Trophoblast cell (in vitro differentiated cells and primary cell): Measurements from ENCODE around the gene ANKIB1.
"Not testable (repeated sequence)": the region's sequence is repeated elsewhere in the genome, so short reads cannot be mapped to it uniquely, and the experiment has no call there.

Experiments used
- DNase-seq, 2 donors: peaks; one replicate each; pipeline ENCODE4 v3.0.0-alpha.2; 2016
- H2AFZ ChIP-seq: 2 replicates; pipeline ENCODE4 v1.6.1; 2013; ENCODE audit warnings: low read length, moderate library complexity, mild to moderate bottlenecking; ENCODE audit not compliant: insufficient read depth, poor library complexity
- H2AK5ac ChIP-seq: 2 replicates; pipeline ENCODE4 v1.6.1; 2013; ENCODE audit warnings: mild to moderate bottlenecking, low read length
- H2BK120ac ChIP-seq: 2 replicates; pipeline ENCODE4 v1.6.1; 2013; ENCODE audit warnings: low read length, mild to moderate bottlenecking, moderate library complexity; ENCODE audit not compliant: insufficient read depth, poor library complexity
- H2BK12ac ChIP-seq: 2 replicates; pipeline ENCODE4 v1.6.1; 2013; ENCODE audit warnings: mild to moderate bottlenecking, low read length, moderate library complexity
- H2BK5ac ChIP-seq: 2 replicates; pipeline ENCODE4 v1.6.1; 2013; ENCODE audit warnings: low read length, low read depth, moderate library complexity, mild to moderate bottlenecking; ENCODE audit not compliant: poor library complexity
- H3K14ac ChIP-seq: 2 replicates; pipeline ENCODE4 v1.6.1; 2013; ENCODE audit warnings: mild to moderate bottlenecking, low read length
- H3K18ac ChIP-seq: 2 replicates; pipeline ENCODE4 v1.6.1; 2013; ENCODE audit warnings: mild to moderate bottlenecking, low read length
- H3K23ac ChIP-seq: 2 replicates; pipeline ENCODE4 v1.6.1; 2013; ENCODE audit warnings: low read length
- H3K27ac ChIP-seq: 2 replicates; pipeline ENCODE4 v1.5.1; 2013; ENCODE audit warnings: low read depth, mild to moderate bottlenecking, inconsistent platforms, low read length, moderate library complexity
- H3K27me3 ChIP-seq: 2 replicates; pipeline ENCODE4 v1.6.1; 2013; ENCODE audit warnings: inconsistent platforms, mild to moderate bottlenecking, low read length, moderate library complexity; ENCODE audit not compliant: insufficient read depth
- H3K36me3 ChIP-seq, 2 experiments: 1 replicate in 1 of 2; 2 replicates in 1 of 2; pipeline ENCODE4 v1.6.1; 2013; ENCODE audit warnings: low read length in 2 of 2, mild to moderate bottlenecking in 2 of 2, moderate library complexity in 1 of 2; ENCODE audit not compliant: insufficient read depth in 2 of 2, control insufficient read depth in 1 of 2
- H3K4ac ChIP-seq: 2 replicates; pipeline ENCODE4 v1.6.1; 2013; ENCODE audit warnings: low read depth, mild to moderate bottlenecking, low read length, moderate library complexity
- H3K4me1 ChIP-seq, 2 experiments: 1 replicate in 1 of 2; 2 replicates in 1 of 2; pipeline ENCODE4 v1.6.1; 2013; ENCODE audit warnings: low read length in 2 of 2, mild to moderate bottlenecking in 2 of 2, moderate library complexity in 1 of 2; ENCODE audit not compliant: insufficient read depth in 2 of 2, control insufficient read depth in 1 of 2
- H3K4me2 ChIP-seq: 2 replicates; pipeline ENCODE4 v1.6.1; 2013; ENCODE audit warnings: inconsistent platforms, mild to moderate bottlenecking, low read length, moderate library complexity
- H3K4me3 ChIP-seq: 2 replicates; pipeline ENCODE4 v1.5.1; 2013; ENCODE audit warnings: mild to moderate bottlenecking, low read depth, low read length, inconsistent platforms
- H3K79me1 ChIP-seq: one replicate; pipeline ENCODE4 v1.6.1; 2013; ENCODE audit warnings: low read length
- H3K79me2 ChIP-seq: 2 replicates; pipeline ENCODE4 v1.6.1; 2013; ENCODE audit warnings: low read length, mild to moderate bottlenecking; ENCODE audit not compliant: control insufficient read depth, insufficient read depth, poor library complexity
- H3K9ac ChIP-seq: 2 replicates; pipeline ENCODE4 v1.6.1; 2013; ENCODE audit warnings: mild to moderate bottlenecking, low read length
- H3K9me3 ChIP-seq: 2 replicates; pipeline ENCODE4 v1.6.1; 2013; ENCODE audit warnings: low read depth, mild to moderate bottlenecking, control low read depth, inconsistent platforms, low read length; ENCODE audit not compliant: insufficient read depth
- H4K12ac ChIP-seq: 2 replicates; pipeline ENCODE4 v1.6.1; 2013; ENCODE audit warnings: low read depth, mild to moderate bottlenecking, low read length, moderate library complexity
- H4K8ac ChIP-seq: 2 replicates; pipeline ENCODE4 v1.6.1; 2013; ENCODE audit warnings: low read depth, mild to moderate bottlenecking, low read length, moderate library complexity
- H4K91ac ChIP-seq: one replicate; pipeline ENCODE4 v1.6.1; 2013; ENCODE audit warnings: low read depth, mild to moderate bottlenecking, low read length, moderate library complexity
- WGBS: extraction: QIAGEN DNeasy Blood & Tissue Kit; methylation state at CpG from one replicate; pipeline ENCODE4 v1.1.7; 2013; ENCODE audit warnings: missing lambda C conversion rate; ENCODE audit not compliant: insufficient read length, insufficient coverage; ENCODE audit errors: extremely low coverage; 5-methylcytosine and 5-hydroxymethylcytosine counted together

ANKIB1 gene

GRCh38 chr7:92357260-92357659 lies 111.5 kb downstream of the ANKIB1 start:
- H4K8ac ChIP-seq: no peak overlapping the region
- H3K79me1 ChIP-seq: no peaks in the 10 kb centered on the region
- H3K9me3 ChIP-seq: no peaks in the 10 kb centered on the region
- H3K79me2 ChIP-seq: no peaks in the 10 kb centered on the region
- no peak overlapping the region for H2BK120ac ChIP-seq
- peaks cover 2% of the 10 kb centered on the region in 2 experiments for H3K36me3 ChIP-seq
- DNase-seq: no peak
- no peaks in the 10 kb centered on the region for H3K4me1 ChIP-seq
- H3K18ac ChIP-seq: no peak overlapping the region
- H3K14ac ChIP-seq: no peak overlapping the region
- H3K23ac ChIP-seq: no peak overlapping the region
- no peak overlapping the region for H4K91ac ChIP-seq
- no peak overlapping the region for H2BK5ac ChIP-seq
- no peak overlapping the region for H3K4ac ChIP-seq
- no peak overlapping the region for H2BK12ac ChIP-seq
- no peak overlapping the region for H3K4me2 ChIP-seq
- H3K27me3 ChIP-seq: no peaks in the 10 kb centered on the region
- H4K12ac ChIP-seq: no peak overlapping the region
- no peak overlapping the region for H3K27ac ChIP-seq
- no peak overlapping the region for H3K4me3 ChIP-seq
- H2AFZ ChIP-seq: no peak overlapping the region
- no peak overlapping the region for H2AK5ac ChIP-seq
- no CpG with 5 or more reads among the region's 4 CpGs for WGBS
- no peak overlapping the region for H3K9ac ChIP-seq

GRCh38 chr7:92359179-92359578 lies 113.4 kb downstream of the ANKIB1 start:
- H3K9me3 ChIP-seq, H2AFZ ChIP-seq, H3K27ac ChIP-seq, H2BK5ac ChIP-seq, DNase-seq, H3K4me2 ChIP-seq, H3K9ac ChIP-seq, H3K18ac ChIP-seq, H3K14ac ChIP-seq, H3K79me2 ChIP-seq, H2BK120ac ChIP-seq, H3K4me3 ChIP-seq, H3K79me1 ChIP-seq, H3K4ac ChIP-seq, H3K27me3 ChIP-seq, H3K36me3 ChIP-seq, H2AK5ac ChIP-seq, H4K8ac ChIP-seq, H4K12ac ChIP-seq, H2BK12ac ChIP-seq, H3K23ac ChIP-seq, H4K91ac ChIP-seq, H3K4me1 ChIP-seq: not testable (repeated sequence)
- no CpG with 5 or more reads among the region's 2 CpGs for WGBS

- H3K79me1 ChIP-seq: no peaks in the 10 kb centered on the region
- no peak overlapping the region for H3K4ac ChIP-seq
- no peak overlapping the region for H2BK12ac ChIP-seq
- H2BK5ac ChIP-seq: no peak overlapping the region
- H4K91ac ChIP-seq: no peak overlapping the region
- H3K23ac ChIP-seq: no peak overlapping the region
- H2AFZ ChIP-seq: no peak overlapping the region
- no peaks in the 10 kb centered on the region for H3K4me1 ChIP-seq
- DNase-seq: peak in 1 of 2 donors; percentile 11
- no peak overlapping the region for H3K9ac ChIP-seq
- H2AK5ac ChIP-seq: no peak overlapping the region
- H3K9me3 ChIP-seq: no peaks in the 10 kb centered on the region
- no peak overlapping the region for H4K8ac ChIP-seq
- H3K4me2 ChIP-seq: no peak overlapping the region
- no peak overlapping the region for H3K14ac ChIP-seq
- H3K18ac ChIP-seq: no peak overlapping the region
- H3K79me2 ChIP-seq: no peaks in the 10 kb centered on the region
- no CpG with 5 or more reads among the region's 3 CpGs for WGBS
- H3K4me3 ChIP-seq: no peak overlapping the region
- H2BK120ac ChIP-seq: no peak overlapping the region
- H4K12ac ChIP-seq: no peak overlapping the region
- peaks cover 2 to 4% of the 10 kb centered on the region in 2 experiments for H3K36me3 ChIP-seq
- no peaks in the 10 kb centered on the region for H3K27me3 ChIP-seq
- no peak overlapping the region for H3K27ac ChIP-seq
Measured at GRCh38 chr7:92359801-92360200, 114.0 kb downstream of the ANKIB1 start.

GRCh38 chr7:92360387-92360786 lies 114.6 kb downstream of the ANKIB1 start:
- WGBS: no CpG with 5 or more reads among the region's 1 CpG

More at GRCh38 chr7:92360387-92360786, 114.6 kb downstream of the ANKIB1 start:
- Histone ChIP-seq H3K4ac (no peak overlapping the region), H2BK120ac (no peak overlapping the region), H4K12ac (no peak overlapping the region), H3K9me3 (no peaks in the 10 kb centered on the region), H3K9ac (no peak overlapping the region), H3K4me2 (no peak overlapping the region), H4K8ac (no peak overlapping the region), H3K27me3 (no peaks in the 10 kb centered on the region), H3K36me3 (peaks cover 2 to 4% of the 10 kb centered on the region in 2 experiments), H3K4me1 (no peaks in the 10 kb centered on the region), H2AFZ (no peak overlapping the region), H2AK5ac (no peak overlapping the region), H2BK12ac (no peak overlapping the region), H2BK5ac (no peak overlapping the region), H3K79me2 (no peaks in the 10 kb centered on the region), H3K14ac (no peak overlapping the region), H3K79me1 (no peaks in the 10 kb centered on the region), H3K23ac (no peak overlapping the region), H3K18ac (no peak overlapping the region), H3K4me3 (no peak overlapping the region), H4K91ac (no peak overlapping the region), H3K27ac (no peak overlapping the region)
- DNase-seq: no peak
